Activated CD4-positive, alpha-beta T cell treated with anti-CD3 and anti-CD28 coated beads, Interleukin-2, amount 50 U/mL, for 24 hours (primary cell): ENCODE measurements around the gene MLEC.
A peak's percentile ranks its signal among the peaks of the same experiment; 100 is the strongest.

Experiments used
- DNase-seq, 2 donors: peaks; one replicate each; pipeline ENCODE4 v3.0.0-alpha.2; 2020; ENCODE audit warnings: low read depth in 1 of 2, low spot score in 1 of 2

MLEC gene

GRCh38 chr12:120686690-120687577 lies at the start of gene MLEC:
Gene MLEC (plus strand): TSS chr12:120687149. CDS start chr12:120687297, 148 bp downstream.
- peak; percentile 98 to 99 for DNase-seq

GRCh38 chr12:120639771-120640721 lies 46.9 kb upstream of the MLEC start, which contains the start of gene CABP1:
Gene CABP1 (plus strand): TSS chr12:120640626. CDS start chr12:120640686, 60 bp downstream.
- peak; percentile 40 to 41 for DNase-seq

- DNase-seq: peak in 1 of 2 donors; percentile 7
Observed at GRCh38 chr12:120640861-120641833, 45.8 kb upstream of the MLEC start.

GRCh38 chr12:120642121-120642520 lies 44.8 kb upstream of the MLEC start:
- no peak for DNase-seq

- DNase-seq: no peak
Observed at GRCh38 chr12:120642826-120643225, 44.1 kb upstream of the MLEC start.

- no peak for DNase-seq
Observed at GRCh38 chr12:120643574-120643973, 43.4 kb upstream of the MLEC start.

- no peak for DNase-seq
Observed at GRCh38 chr12:120646044-120646443, 40.9 kb upstream of the MLEC start.

- DNase-seq: no peak
Observed at GRCh38 chr12:120647375-120647755, 39.6 kb upstream of the MLEC start.

GRCh38 chr12:120649442-120650232 lies 37.3 kb upstream of the MLEC start:
- no peak for DNase-seq

GRCh38 chr12:120650233-120650690 lies 36.7 kb upstream of the MLEC start:
- no peak for DNase-seq

GRCh38 chr12:120651821-120652220 lies 35.1 kb upstream of the MLEC start:
- DNase-seq: no peak

- no peak for DNase-seq
Observed at GRCh38 chr12:120652656-120653435, 34.1 kb upstream of the MLEC start.

- DNase-seq: no peak
Observed at GRCh38 chr12:120653611-120654010, 33.3 kb upstream of the MLEC start.

GRCh38 chr12:120654656-120655055 lies 32.3 kb upstream of the MLEC start:
- no peak for DNase-seq

GRCh38 chr12:120656008-120656407 lies 30.9 kb upstream of the MLEC start:
- no peak for DNase-seq

- DNase-seq: no peak
Observed at GRCh38 chr12:120658286-120659150, 28.4 kb upstream of the MLEC start.

- DNase-seq: no peak
Observed at GRCh38 chr12:120659151-120659525, 27.8 kb upstream of the MLEC start.

GRCh38 chr12:120661432-120661831 lies 25.5 kb upstream of the MLEC start:
- DNase-seq: no peak
